GM19468 (cell line): ENCODE measurements around the gene RASA2.
A peak's percentile ranks its signal among the peaks of the same experiment; 100 is the strongest.
"Not testable (repeated sequence)": the region's sequence is repeated elsewhere in the genome, so short reads cannot be mapped to it uniquely, and the experiment has no call there.

Experiments
- ATAC-seq: cut with Tn5 transposase; IDR thresholded peaks from one replicate; pipeline ENCODE4 v1.9.1; 2021; ENCODE audit warnings: mild to moderate bottlenecking, moderate library complexity, moderate number of reproducible peaks; ENCODE audit not compliant: unreplicated experiment; ENCODE audit errors: extremely low read depth

RASA2 gene

GRCh38 chr3:141457624-141458236, 29.1 kb upstream of the RASA2 start:
- no peak for ATAC-seq

- ATAC-seq: no peak
Observed at GRCh38 chr3:141459008-141459407, 27.8 kb upstream of the RASA2 start.

- peak; percentile 65 for ATAC-seq
Observed at GRCh38 chr3:141460097-141460704, 26.6 kb upstream of the RASA2 start.

- no peak for ATAC-seq
Observed at GRCh38 chr3:141462176-141462859, 24.5 kb upstream of the RASA2 start.

- no peak for ATAC-seq
Observed at GRCh38 chr3:141465221-141465620, 21.6 kb upstream of the RASA2 start.

- ATAC-seq: no peak
Observed at GRCh38 chr3:141466633-141467169, 20.1 kb upstream of the RASA2 start.

GRCh38 chr3:141469720-141470119, 17.1 kb upstream of the RASA2 start:
- no peak for ATAC-seq

GRCh38 chr3:141471160-141471559, 15.7 kb upstream of the RASA2 start:
- no peak for ATAC-seq

GRCh38 chr3:141476033-141476432, 10.8 kb upstream of the RASA2 start:
- ATAC-seq: no peak

GRCh38 chr3:141477224-141477623, 9.6 kb upstream of the RASA2 start:
- ATAC-seq: no peak

GRCh38 chr3:141478139-141478538, 8.7 kb upstream of the RASA2 start:
- no peak for ATAC-seq

- not testable (repeated sequence) for ATAC-seq
Observed at GRCh38 chr3:141478840-141479239, 8.0 kb upstream of the RASA2 start.

- ATAC-seq: no peak
Observed at GRCh38 chr3:141482245-141482922, 4.4 kb upstream of the RASA2 start.

GRCh38 chr3:141484701-141485287, 2.0 kb upstream of the RASA2 start:
- ATAC-seq: no peak

GRCh38 chr3:141485641-141486495, 959 bp upstream of the RASA2 start:
- no peak for ATAC-seq

GRCh38 chr3:141486496-141486745, 406 bp upstream of the RASA2 start:
- no peak for ATAC-seq

- peak; percentile 54 for ATAC-seq
Observed at GRCh38 chr3:141487521-141488252, 860 bp downstream of the RASA2 start.

- no peak for ATAC-seq
Observed at GRCh38 chr3:141489203-141489602, 2.4 kb downstream of the RASA2 start.

- ATAC-seq: no peak
Observed at GRCh38 chr3:141491081-141491480, 4.3 kb downstream of the RASA2 start.
